Loucy (cell line): ENCODE results near the gene TRPV3.

Source experiments
- H2AFZ ChIP-seq: fragments of 200-600 bp; sonication (generic); 2 replicates; pipeline ENCODE4 v1.6.0; 2016; ENCODE audit warnings: antibody characterized with exemption, mild to moderate bottlenecking, low read length, moderate library complexity
- H3F3A ChIP-seq: fragments of 200-600 bp; 2 replicates; pipeline ENCODE4 v1.6.0; 2016; ENCODE audit warnings: antibody characterized with exemption, low read depth, mild to moderate bottlenecking
- H3K27me3 ChIP-seq: fragments of 200-600 bp; sonication (generic); 2 replicates; pipeline ENCODE4 v1.6.1; 2014; ENCODE audit warnings: low read length, mild to moderate bottlenecking; ENCODE audit not compliant: insufficient read depth, poor library complexity, severe bottlenecking
- H3K36me3 ChIP-seq: fragments of 200-600 bp; sonication (generic); 2 replicates; pipeline ENCODE4 v1.6.1; 2016; ENCODE audit warnings: low read length; ENCODE audit not compliant: insufficient read depth
- H3K4me1 ChIP-seq: fragments of 200-600 bp; sonication (generic); 2 replicates; pipeline ENCODE4 v1.5.1; 2014; ENCODE audit warnings: low read length, mild to moderate bottlenecking; ENCODE audit not compliant: insufficient read depth, poor library complexity, severe bottlenecking
- H3K4me2 ChIP-seq: fragments of 200-600 bp; sonication (generic); 2 replicates; pipeline ENCODE4 v1.6.0; 2014; ENCODE audit warnings: antibody characterized with exemption, low read length, low read depth, mild to moderate bottlenecking; ENCODE audit not compliant: poor library complexity, severe bottlenecking
- H3K4me3 ChIP-seq: fragments of 200-600 bp; sonication (generic); 2 replicates; pipeline ENCODE4 v1.5.1; 2014; ENCODE audit warnings: low read length, mild to moderate bottlenecking, mixed read lengths; ENCODE audit not compliant: poor library complexity, severe bottlenecking
- H3K79me2 ChIP-seq: fragments of 200-600 bp; sonication (generic); 2 replicates; pipeline ENCODE4 v1.6.1; 2014; ENCODE audit warnings: low read length; ENCODE audit not compliant: insufficient read depth
- H3K9ac ChIP-seq: fragments of 200-600 bp; sonication (generic); 2 replicates; pipeline ENCODE4 v1.6.0; 2014; ENCODE audit warnings: mild to moderate bottlenecking, low read depth, low read length, moderate library complexity; ENCODE audit not compliant: poor library complexity, severe bottlenecking
- H3K9me2 ChIP-seq: fragments of 200-600 bp; sonication (generic); replicated peaks from 2 replicates; pipeline ENCODE4 v1.6.1; 2016; ENCODE audit warnings: low read depth, low read length, mixed read lengths
- H3K9me3 ChIP-seq: fragments of 200-600 bp; sonication (generic); 2 replicates; pipeline ENCODE4 v1.6.1; 2014; ENCODE audit warnings: mild to moderate bottlenecking, antibody characterized with exemption, low read length, low read depth; ENCODE audit not compliant: insufficient read depth
- H4K20me1 ChIP-seq: fragments of 200-600 bp; sonication (generic); 2 replicates; pipeline ENCODE4 v1.6.0; 2014; ENCODE audit warnings: antibody characterized with exemption, low read length, mild to moderate bottlenecking; ENCODE audit not compliant: insufficient read depth, poor library complexity, severe bottlenecking
- CTCF ChIP-seq: fragments of 200-600 bp; sonication (generic); conservative IDR thresholded peaks from 2 replicates; pipeline ENCODE4 v1.5.1; 2014; ENCODE audit warnings: mild to moderate bottlenecking, antibody characterized with exemption, low read length
- EZH2phosphoT487 ChIP-seq: fragments of 200-600 bp; IDR thresholded peaks from 2 replicates; pipeline ENCODE4 v1.6.1; 2018; ENCODE audit warnings: antibody characterized with exemption, mild to moderate bottlenecking, moderate library complexity, borderline replicate concordance

The TRPV3 gene

GRCh38 chr17:3551189-3551588 is 6.4 kb downstream of the TRPV3 start:
- H3K9ac ChIP-seq = no peak overlapping the region
- no peaks in the 10 kb centered on the region for H3K9me2 ChIP-seq
- H3F3A ChIP-seq = no peaks in the 10 kb centered on the region
- H3K4me3 ChIP-seq = no peak overlapping the region
- H3K79me2 ChIP-seq = no peaks in the 10 kb centered on the region
- no peaks in the 10 kb centered on the region for H4K20me1 ChIP-seq
- H3K36me3 ChIP-seq = no peaks in the 10 kb centered on the region
- H3K4me2 ChIP-seq = no peak overlapping the region
- H3K9me3 ChIP-seq = no peaks in the 10 kb centered on the region
- no peak for TF ChIP-seq CTCF
- TF ChIP-seq EZH2phosphoT487 = no peak
- H3K27me3 ChIP-seq = no peaks in the 10 kb centered on the region
- H2AFZ ChIP-seq = no peak overlapping the region
- no peaks in the 10 kb centered on the region for H3K4me1 ChIP-seq

- Histone ChIP-seq H2AFZ (no peak overlapping the region), H3K27me3 (no peaks in the 10 kb centered on the region), H3F3A (no peaks in the 10 kb centered on the region), H3K9me2 (no peaks in the 10 kb centered on the region), H3K36me3 (no peaks in the 10 kb centered on the region), H3K4me3 (no peak overlapping the region), H3K4me2 (no peak overlapping the region), H4K20me1 (no peaks in the 10 kb centered on the region), H3K9me3 (no peaks in the 10 kb centered on the region), H3K9ac (no peak overlapping the region), H3K4me1 (no peaks in the 10 kb centered on the region), H3K79me2 (no peaks in the 10 kb centered on the region)
- TF ChIP-seq EZH2phosphoT487 (no peak), CTCF (no peak)
These were observed 7.9 kb downstream of the TRPV3 start for GRCh38 chr17:3549610-3550162.

- Histone ChIP-seq H3K9me3 (no peaks in the 10 kb centered on the region), H3K9ac (no peak overlapping the region), H3K36me3 (no peaks in the 10 kb centered on the region), H3F3A (no peaks in the 10 kb centered on the region), H3K9me2 (no peaks in the 10 kb centered on the region), H3K27me3 (no peaks in the 10 kb centered on the region), H3K4me3 (no peak overlapping the region), H3K4me2 (no peak overlapping the region), H3K4me1 (no peaks in the 10 kb centered on the region), H3K79me2 (no peaks in the 10 kb centered on the region), H4K20me1 (no peaks in the 10 kb centered on the region), H2AFZ (no peak overlapping the region)
- TF ChIP-seq CTCF = no peak
- TF ChIP-seq EZH2phosphoT487 = no peak
These were observed 10.0 kb downstream of the TRPV3 start for GRCh38 chr17:3547628-3548027.
